Tibial nerve (tissue), 4 donors: ENCODE results near the gene SEC63. TPM values are rescaled to one million over a fixed set of nuclear protein-coding genes. Genes with fewer than 3 reads are reported as not detected.

Experiments used
- DNase-seq, 2 donors: peaks; one replicate each; pipeline ENCODE4 v3.0.0-alpha.2; 2019; ENCODE audit warnings: low spot score in 2 of 2
- H3K27ac ChIP-seq, 4 donors: fragments of 200-600 bp; sonication (generic) in 3 of 4; one replicate each; pipeline ENCODE4 v1.5.1; 2017 to 2019; ENCODE audit warnings: mild to moderate bottlenecking in 1 of 4
- H3K27me3 ChIP-seq, 2 donors: fragments of 200-600 bp; sonication (generic) in 1 of 2; one replicate each; pipeline versions ENCODE4 v1.5.1 to v1.6.0; 2017 to 2019
- H3K36me3 ChIP-seq, 3 donors: fragments of 200-600 bp; sonication (generic); one replicate each; pipeline ENCODE4 v1.5.1; 2018 to 2019
- H3K4me1 ChIP-seq, 4 donors: fragments of 200-600 bp; sonication (generic) in 3 of 4; one replicate each; pipeline ENCODE4 v1.5.1; 2017 to 2019
- H3K4me3 ChIP-seq, 4 donors: fragments of 200-600 bp; sonication (generic) in 3 of 4; one replicate each; pipeline ENCODE4 v1.5.1; 2017 to 2019; ENCODE audit warnings: mild to moderate bottlenecking in 1 of 4, moderate library complexity in 1 of 4
- H3K9me3 ChIP-seq, 4 donors: fragments of 200-600 bp; sonication (generic) in 3 of 4; one replicate each; pipeline ENCODE4 v1.5.1; 2017 to 2019
- CTCF ChIP-seq, 5 experiments: fragments of 200-600 bp in 3 of 5; fragments of 450-650 bp in 2 of 5; sonication (generic) in 3 of 5; IDR thresholded peaks; one replicate each; pipeline ENCODE4 v1.5.1; 2016 to 2019; ENCODE audit warnings: antibody characterized with exemption in 5 of 5, mild to moderate bottlenecking in 3 of 5, moderate library complexity in 2 of 5
- EP300 ChIP-seq, 2 donors: sonication (generic); formaldehyde crosslinking; IDR thresholded peaks; one replicate each; pipeline ENCODE4 v1.6.1; 2017; ENCODE audit warnings: antibody characterized with exemption in 2 of 2, mild to moderate bottlenecking in 1 of 2
- POLR2A ChIP-seq, 2 donors: fragments of 450-650 bp; IDR thresholded peaks; one replicate each; pipeline ENCODE4 v1.6.1; 2017; ENCODE audit warnings: antibody characterized with exemption in 2 of 2, mild to moderate bottlenecking in 2 of 2, moderate library complexity in 2 of 2
- WGBS, 2 donors: methylation state at CpG; one replicate each; pipeline ENCODE4 v1.1.5; 2018; 5-methylcytosine and 5-hydroxymethylcytosine counted together
- total RNA-seq, 4 donors: library from RNA; depleted of rRNA; stranded (reverse); fragments of >200 nt; gene quantifications; one replicate each; pipeline ENCODE4 v1.1.0, GENCODE V29; 2016

Gene SEC63
- 10 to 100 TPM; 32.6 to 84.0 (median 44.5) TPM for total RNA-seq

- Histone ChIP-seq H3K4me3 (peak within 1 kb of the TSS; percentile 62 to 82 (median 79)), H3K27me3 (no peaks in the 10 kb centered on the region), H3K27ac (peak within 1 kb of the TSS; percentile 77 to 94 (median 89)), H3K4me1 (peaks cover 0 to 36% (median 5%) of the 10 kb centered on the region in 4 donors), H3K9me3 (no peaks in the 10 kb centered on the region), H3K36me3 (no peaks in the 10 kb centered on the region)
- peak; percentile 92 to 93 for DNase-seq
- WGBS, 2 donors = 1 to 2% methylated on average over 39 to 46 of the region's 69 CpGs
- TF ChIP-seq EP300 (IDR thresholded peaks at IDR 0.05) (peak; percentile 27 to 85), CTCF (IDR thresholded peaks at IDR 0.05) (peak in 2 of 5 experiments; percentile 6 to 41), POLR2A (IDR thresholded peaks at IDR 0.05) (peak; percentile 55 to 86)
Measured at GRCh38 chr6:107957909-107958688, at the start of gene SEC63. TSS of gene SEC63 (minus strand) at chr6:107958208. CDS start at chr6:107958009, 199 bp downstream.

- TF ChIP-seq EP300 (IDR thresholded peaks at IDR 0.05) = no peak
- no peak for TF ChIP-seq CTCF (IDR thresholded peaks at IDR 0.05)
- TF ChIP-seq POLR2A (IDR thresholded peaks at IDR 0.05) = no peak
- Histone ChIP-seq H3K9me3 (peaks cover 0 to 23% (median 0%) of the 10 kb centered on the region in 4 donors), H3K36me3 (no peaks in the 10 kb centered on the region), H3K27me3 (no peaks in the 10 kb centered on the region), H3K4me3 (no peak overlapping the region), H3K27ac (no peak overlapping the region), H3K4me1 (peaks cover 0 to 5% (median 0%) of the 10 kb centered on the region in 4 donors)
- 83 to 85% methylated on average over 3 of the region's 3 CpGs for WGBS, 2 donors
- DNase-seq = no peak
Measured at GRCh38 chr6:108005961-108006360, 48.0 kb upstream of the SEC63 start.

GRCh38 chr6:108004861-108005260, 46.9 kb upstream of the SEC63 start:
- H3K27ac ChIP-seq = no peak overlapping the region
- no peak for TF ChIP-seq EP300 (IDR thresholded peaks at IDR 0.05)
- no peak for TF ChIP-seq POLR2A (IDR thresholded peaks at IDR 0.05)
- TF ChIP-seq CTCF (IDR thresholded peaks at IDR 0.05) = no peak
- WGBS, 2 donors = 94 to 96% methylated on average over 15 of the region's 15 CpGs

GRCh38 chr6:108002365-108003221, 44.6 kb upstream of the SEC63 start:
- DNase-seq = peak in 1 of 2 donors; percentile 24
- Histone ChIP-seq H3K27me3 (no peaks in the 10 kb centered on the region), H3K9me3 (no peaks in the 10 kb centered on the region), H3K4me1 (peaks cover 0 to 5% (median 0%) of the 10 kb centered on the region in 4 donors), H3K36me3 (no peaks in the 10 kb centered on the region), H3K4me3 (no peak overlapping the region), H3K27ac (peak overlapping the region in 3 of 4 donors; percentile 12 to 50 (median 40))
- TF ChIP-seq EP300 (IDR thresholded peaks at IDR 0.05) = no peak
- TF ChIP-seq POLR2A (IDR thresholded peaks at IDR 0.05) = no peak
- no peak for TF ChIP-seq CTCF (IDR thresholded peaks at IDR 0.05)
- 30 to 40% methylated on average over 9 of the region's 9 CpGs for WGBS, 2 donors

More at GRCh38 chr6:108004861-108005260, 46.9 kb upstream of the SEC63 start:
- no peak overlapping the region for H3K4me3 ChIP-seq
- DNase-seq = no peak
- peaks cover 0 to 5% (median 0%) of the 10 kb centered on the region in 4 donors for H3K4me1 ChIP-seq
- no peaks in the 10 kb centered on the region for H3K27me3 ChIP-seq
- H3K36me3 ChIP-seq = no peaks in the 10 kb centered on the region
- peaks cover 0 to 16% (median 0%) of the 10 kb centered on the region in 4 donors for H3K9me3 ChIP-seq
